CD4-positive, alpha-beta T cell (primary cell): ENCODE results near the gene GPSM1. TPM values are rescaled to one million over a fixed set of nuclear protein-coding genes. Genes with fewer than 3 reads are reported as not detected.

Experiments
- ATAC-seq: fragments of 200-7000 bp; cut with Tn5 transposase; one replicate; pipeline ENCODE4 v1.10.0; 2022; ENCODE audit warnings: mild to moderate bottlenecking; ENCODE audit not compliant: poor library complexity
- CTCF ChIA-PET: fragments of 350-600 bp; sonication (Branson Sonifier 250); formaldehyde crosslinking; loops from one replicate; lab custom pipeline; 2021; ENCODE audit warnings: antibody characterized with exemption, inconsistent platforms; lab: Charles Lee
- POLR2A ChIA-PET: fragments of 350-600 bp; sonication (Branson Sonifier 250); formaldehyde crosslinking; loops from one replicate; lab custom pipeline; 2021; ENCODE audit warnings: antibody characterized with exemption, inconsistent platforms; lab: Charles Lee
- DNase-seq, 14 experiments: peaks; one replicate each; pipeline ENCODE4 v3.0.0-alpha.2; 2013 to 2020; ENCODE audit warnings: mixed read lengths in 2 of 14
- H3K27ac ChIP-seq, 2 donors: one replicate each; pipeline versions ENCODE4 v1.5.1 to v1.7.0; 2013; ENCODE audit warnings: low read length in 2 of 2, low read depth in 1 of 2, mild to moderate bottlenecking in 1 of 2
- H3K27me3 ChIP-seq, 2 experiments: 1 replicate in 1 of 2; 2 replicates in 1 of 2; pipeline versions ENCODE4 v1.6.1 to v1.7.0; 2013; ENCODE audit warnings: low read length in 2 of 2, control low read depth in 1 of 2, mild to moderate bottlenecking in 1 of 2, moderate library complexity in 1 of 2; ENCODE audit not compliant: insufficient read depth in 2 of 2, control insufficient read depth in 1 of 2
- H3K36me3 ChIP-seq: one replicate; pipeline ENCODE4 v1.6.1; 2013; ENCODE audit warnings: low read length, control low read depth; ENCODE audit not compliant: insufficient read depth
- H3K4me1 ChIP-seq: one replicate; pipeline ENCODE4 v1.6.1; 2013; ENCODE audit warnings: low read length, control low read depth; ENCODE audit not compliant: insufficient read depth
- H3K4me3 ChIP-seq: one replicate; pipeline ENCODE4 v1.5.1; 2013; ENCODE audit warnings: mild to moderate bottlenecking, low read length, moderate library complexity
- H3K9me3 ChIP-seq, 2 experiments: 1 replicate in 1 of 2; 2 replicates in 1 of 2; pipeline versions ENCODE4 v1.6.1 to v1.7.0; 2013; ENCODE audit warnings: low read length in 2 of 2, mild to moderate bottlenecking in 2 of 2, control low read depth in 1 of 2, moderate library complexity in 1 of 2; ENCODE audit not compliant: control insufficient read depth in 1 of 2, insufficient read depth in 1 of 2
- H3K27ac Mint-ChIP-seq: one replicate; pipeline ENCODE4 v1.8.0; 2020; ENCODE audit warnings: mixed read lengths
- H3K27me3 Mint-ChIP-seq: one replicate; pipeline ENCODE4 v1.8.0; 2021; ENCODE audit warnings: mixed read lengths
- H3K36me3 Mint-ChIP-seq: one replicate; pipeline ENCODE4 v1.8.0; 2021; ENCODE audit warnings: low read depth, mixed read lengths
- H3K4me1 Mint-ChIP-seq: one replicate; pipeline ENCODE4 v1.8.0; 2021; ENCODE audit warnings: low read depth, mixed read lengths
- H3K4me3 Mint-ChIP-seq: one replicate; pipeline ENCODE4 v1.8.0; 2020; ENCODE audit warnings: mild to moderate bottlenecking, mixed read lengths
- H3K9me3 Mint-ChIP-seq: one replicate; pipeline ENCODE4 v1.8.0; 2020; ENCODE audit warnings: mixed read lengths
- intact Hi-C, 2 experiments: fragments of 100-400 bp; cut with DNase I in 1 of 2; cut with micrococcal nuclease in 1 of 2; formaldehyde crosslinking; loops; one replicate each; pipeline versions ENCODE4 v1.15.1 to v1.9.0; 2023 to 2025; cut with DNase I, micrococcal nuclease
- total RNA-seq, 174 experiments: library from RNA in 2 of 174; stranded (reverse) in 2 of 174; gene quantifications; one replicate each; pipeline ENCODE4 v1.2.3 and lab custom pipeline; 2021 to 2026
- TF ChIP-seq, protein P1 (sequence below): fragments of 200-600 bp; IDR thresholded peaks from one replicate; pipeline ENCODE4 v1.8.0; 2022; ENCODE audit warnings: antibody characterized with exemption, mild to moderate bottlenecking

GPSM1 gene
- total RNA-seq, 2 experiments from 2014 or later = 7.7 to 8.6 TPM

DNA sequence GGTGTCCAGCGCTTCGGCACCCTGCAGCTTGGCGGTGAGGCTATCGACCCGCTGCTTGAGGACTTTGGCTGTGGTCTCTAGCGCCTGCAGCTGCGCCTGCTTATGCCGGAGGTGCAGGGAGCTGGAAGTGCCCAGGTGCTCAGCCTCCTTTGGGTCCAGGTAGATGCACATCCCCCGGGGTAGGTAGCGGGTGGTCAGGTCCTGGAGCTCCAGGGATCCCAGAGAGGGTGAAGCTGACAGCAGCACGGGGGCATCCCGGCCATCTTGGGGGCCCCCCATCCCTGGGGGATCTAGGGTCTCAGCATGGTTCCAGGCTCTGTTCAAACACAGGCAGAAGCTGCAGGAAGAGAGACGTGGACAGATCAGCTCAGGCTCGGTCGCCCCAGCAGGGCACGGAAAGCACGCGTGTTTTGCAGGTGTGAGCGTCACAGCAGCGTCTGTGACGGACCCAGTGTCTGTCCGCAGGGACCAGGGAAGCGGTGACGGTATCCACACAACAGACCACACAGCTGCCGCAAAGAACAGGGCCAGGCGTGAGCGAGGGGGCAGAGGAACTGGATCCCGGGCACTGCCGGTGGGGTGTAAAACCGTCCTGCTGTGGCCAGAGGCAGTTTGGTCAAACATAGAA lies 40.9 kb upstream of the GPSM1 start:
- no peaks in the 10 kb centered on the region for H3K9me3 Mint-ChIP-seq

DNA sequence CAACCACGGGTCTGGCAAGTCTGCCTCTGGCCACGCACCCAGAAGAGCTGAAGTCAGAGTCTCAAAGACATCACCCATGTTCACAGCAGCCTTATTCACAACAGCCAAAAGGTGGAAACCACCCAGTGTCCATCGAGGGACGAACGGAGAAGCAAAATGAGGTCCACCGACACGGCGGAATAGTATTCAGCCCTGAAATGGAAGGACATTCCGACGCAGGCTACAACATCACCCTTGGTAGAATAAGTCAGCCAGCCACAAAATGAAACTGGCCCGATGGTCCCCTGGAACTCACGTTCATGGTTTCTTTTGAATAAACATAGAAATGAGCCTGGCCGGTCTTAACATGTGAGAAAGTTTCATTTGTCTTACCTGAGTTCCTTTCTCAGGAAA lies 40.4 kb upstream of the GPSM1 start:
- Mint-ChIP-seq H3K4me1 (peaks cover 5% of the 10 kb centered on the region), H3K27me3 (peaks cover 5% of the 10 kb centered on the region), H3K4me3 (no peak overlapping the region), H3K27ac (no peak overlapping the region), H3K36me3 (no peaks in the 10 kb centered on the region), H3K9me3 (no peaks in the 10 kb centered on the region)
- H3K4me3 ChIP-seq = no peak overlapping the region
- H3K9me3 ChIP-seq = no peaks in the 10 kb centered on the region
- no peaks in the 10 kb centered on the region for H3K36me3 ChIP-seq
- no peak overlapping the region for H3K27ac ChIP-seq
- TF ChIP-seq, protein P1, sequence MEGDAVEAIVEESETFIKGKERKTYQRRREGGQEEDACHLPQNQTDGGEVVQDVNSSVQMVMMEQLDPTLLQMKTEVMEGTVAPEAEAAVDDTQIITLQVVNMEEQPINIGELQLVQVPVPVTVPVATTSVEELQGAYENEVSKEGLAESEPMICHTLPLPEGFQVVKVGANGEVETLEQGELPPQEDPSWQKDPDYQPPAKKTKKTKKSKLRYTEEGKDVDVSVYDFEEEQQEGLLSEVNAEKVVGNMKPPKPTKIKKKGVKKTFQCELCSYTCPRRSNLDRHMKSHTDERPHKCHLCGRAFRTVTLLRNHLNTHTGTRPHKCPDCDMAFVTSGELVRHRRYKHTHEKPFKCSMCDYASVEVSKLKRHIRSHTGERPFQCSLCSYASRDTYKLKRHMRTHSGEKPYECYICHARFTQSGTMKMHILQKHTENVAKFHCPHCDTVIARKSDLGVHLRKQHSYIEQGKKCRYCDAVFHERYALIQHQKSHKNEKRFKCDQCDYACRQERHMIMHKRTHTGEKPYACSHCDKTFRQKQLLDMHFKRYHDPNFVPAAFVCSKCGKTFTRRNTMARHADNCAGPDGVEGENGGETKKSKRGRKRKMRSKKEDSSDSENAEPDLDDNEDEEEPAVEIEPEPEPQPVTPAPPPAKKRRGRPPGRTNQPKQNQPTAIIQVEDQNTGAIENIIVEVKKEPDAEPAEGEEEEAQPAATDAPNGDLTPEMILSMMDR = no peak
- ATAC-seq (no peak), DNase-seq (no peak)
- intact Hi-C loops = loop anchor here in 1 of 2 experiments (10.0 kb wide), 1 partner anchor 682 kb away; no protein-coding TSS in a partner anchor
- no peaks in the 10 kb centered on the region for H3K27me3 ChIP-seq
- ChIA-PET CTCF (no interaction called here), POLR2A (no interaction called here)
- H3K4me1 ChIP-seq = peaks cover 9% of the 10 kb centered on the region

More for the DNA sequence above, 40.9 kb upstream of the GPSM1 start:
- Histone ChIP-seq H3K27me3 (no peaks in the 10 kb centered on the region), H3K4me1 (peaks cover 9% of the 10 kb centered on the region), H3K27ac (no peak overlapping the region), H3K4me3 (no peak overlapping the region), H3K9me3 (no peaks in the 10 kb centered on the region), H3K36me3 (no peaks in the 10 kb centered on the region)
- H3K27ac Mint-ChIP-seq = no peak overlapping the region
- intact Hi-C loops = loop anchor here in 1 of 2 experiments (10.0 kb wide), 1 partner anchor 682 kb away; no protein-coding TSS in a partner anchor
- POLR2A ChIA-PET = no interaction called here
- no peaks in the 10 kb centered on the region for H3K36me3 Mint-ChIP-seq
- ATAC-seq = no peak
- CTCF ChIA-PET = no interaction called here
- peaks cover 5% of the 10 kb centered on the region for H3K27me3 Mint-ChIP-seq
- TF ChIP-seq, protein P1 = no peak
- DNase-seq = no peak
- peaks cover 5% of the 10 kb centered on the region for H3K4me1 Mint-ChIP-seq
- no peak overlapping the region for H3K4me3 Mint-ChIP-seq

DNA sequence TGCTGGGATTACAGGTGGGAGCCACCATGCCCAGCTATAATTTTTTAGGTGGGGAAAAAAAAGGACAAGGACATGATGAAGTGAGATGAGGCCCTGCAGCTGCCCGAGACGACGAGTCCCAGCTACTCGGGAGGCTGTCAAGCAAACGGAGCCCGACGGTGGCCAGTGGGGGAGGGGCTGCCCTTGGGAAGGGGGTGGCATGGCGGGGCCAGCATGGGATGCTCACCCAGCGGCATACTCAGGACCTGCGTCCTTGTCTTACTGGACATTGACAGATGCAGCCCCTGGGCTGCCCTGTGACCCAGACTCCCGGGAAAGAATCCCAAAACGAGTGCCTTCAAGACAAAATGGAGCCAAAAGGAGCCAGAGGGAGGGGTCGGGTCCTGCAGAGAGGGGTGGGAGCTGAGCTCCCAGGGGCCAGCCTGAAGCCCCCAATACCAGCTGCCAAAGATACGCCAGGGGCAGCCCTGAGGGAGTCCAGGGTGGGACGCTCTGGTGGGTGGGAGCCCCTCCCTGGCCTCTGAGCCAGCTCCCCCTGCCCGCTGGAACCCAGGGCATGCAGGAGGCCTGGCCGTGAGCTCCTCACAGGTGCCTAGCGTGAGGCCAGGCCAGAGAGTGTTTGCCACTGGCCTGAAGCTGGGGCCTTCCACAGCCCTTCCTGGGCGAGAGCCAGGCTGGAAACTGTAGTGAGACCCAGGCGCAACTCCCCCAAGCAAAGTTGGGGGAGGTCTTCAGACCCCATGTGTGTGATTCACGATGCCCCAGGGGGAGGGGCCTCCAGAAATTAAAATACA lies 39.2 kb upstream of the GPSM1 start:
- Mint-ChIP-seq H3K36me3 (no peaks in the 10 kb centered on the region), H3K9me3 (no peaks in the 10 kb centered on the region), H3K27ac (no peak overlapping the region), H3K4me3 (no peak overlapping the region), H3K27me3 (peaks cover 5% of the 10 kb centered on the region), H3K4me1 (peaks cover 5% of the 10 kb centered on the region)
- no peaks in the 10 kb centered on the region for H3K27me3 ChIP-seq
- no peak for DNase-seq
- H3K4me1 ChIP-seq = peaks cover 8% of the 10 kb centered on the region
- ATAC-seq = no peak
- CTCF ChIA-PET = no interaction called here
- peaks cover 0 to 8% of the 10 kb centered on the region in 2 experiments for H3K9me3 ChIP-seq
- POLR2A ChIA-PET = no interaction called here
- H3K27ac ChIP-seq = no peak overlapping the region
- H3K36me3 ChIP-seq = no peaks in the 10 kb centered on the region
- TF ChIP-seq, protein P1 = no peak
- intact Hi-C loops = loop anchor here in 1 of 2 experiments (10.0 kb wide), 1 partner anchor 683 kb away; no protein-coding TSS in a partner anchor
- no peak overlapping the region for H3K4me3 ChIP-seq
